HuH-7.5 (cell line): Measurements from ENCODE around the gene PRDM16.

ENCODE experiments used
- DNase-seq: peaks from one replicate; pipeline ENCODE4 v3.0.0; 2011; ENCODE audit warnings: low spot score

Gene PRDM16

GRCh38 chr1:3323021-3323795, 254.2 kb downstream of the PRDM16 start:
- DNase-seq, result no peak

- DNase-seq, result no peak
These were observed 255.0 kb downstream of the PRDM16 start for GRCh38 chr1:3323796-3324703.

GRCh38 chr1:3324704-3325535, 255.9 kb downstream of the PRDM16 start:
- DNase-seq, result no peak

- no peak for DNase-seq
These were observed 257.7 kb downstream of the PRDM16 start for GRCh38 chr1:3326516-3327388.

- DNase-seq, result no peak
These were observed 258.3 kb downstream of the PRDM16 start for GRCh38 chr1:3327389-3327702.

GRCh38 chr1:3327936-3328590, 259.1 kb downstream of the PRDM16 start:
- no peak for DNase-seq

- no peak for DNase-seq
These were observed 260.8 kb downstream of the PRDM16 start for GRCh38 chr1:3329640-3330281.

GRCh38 chr1:3330771-3331245, 261.8 kb downstream of the PRDM16 start:
- DNase-seq, result no peak

- DNase-seq, result no peak
These were observed 262.6 kb downstream of the PRDM16 start for GRCh38 chr1:3331564-3331963.

GRCh38 chr1:3332043-3332442, 263.0 kb downstream of the PRDM16 start:
- no peak for DNase-seq

GRCh38 chr1:3332662-3333061, 263.7 kb downstream of the PRDM16 start:
- DNase-seq, result no peak

GRCh38 chr1:3333903-3334302, 264.9 kb downstream of the PRDM16 start:
- DNase-seq, result no peak

- no peak for DNase-seq
These were observed 265.4 kb downstream of the PRDM16 start for GRCh38 chr1:3334366-3334765.

- DNase-seq, result no peak
These were observed 267.0 kb downstream of the PRDM16 start for GRCh38 chr1:3335754-3336640.

GRCh38 chr1:3336641-3337630, 267.9 kb downstream of the PRDM16 start:
- DNase-seq, result no peak

- no peak for DNase-seq
These were observed 269.1 kb downstream of the PRDM16 start for GRCh38 chr1:3337798-3338724.

GRCh38 chr1:3338725-3339070, 269.7 kb downstream of the PRDM16 start:
- no peak for DNase-seq
